HepG2 (cell line): ENCODE data around the gene PRR14. TPM values are rescaled to one million over a fixed set of nuclear protein-coding genes. Genes with fewer than 3 reads are reported as not detected.

Experiments used
- ARNTL ChIP-seq: sonication (generic); formaldehyde crosslinking; IDR thresholded peaks from 2 replicates; pipeline ENCODE4 v1.4.0; 2020; ENCODE audit warnings: mild to moderate bottlenecking, missing genetic modification reagents
- CC2D1A ChIP-seq: sonication (generic); formaldehyde crosslinking; IDR thresholded peaks from 2 replicates; pipeline ENCODE4 v1.8.1; 2023; ENCODE audit warnings: mild to moderate bottlenecking, missing genetic modification reagents
- CCDC6 ChIP-seq: sonication (generic); formaldehyde crosslinking; IDR thresholded peaks from 2 replicates; pipeline ENCODE4 v1.8.1; 2022; ENCODE audit warnings: mild to moderate bottlenecking, missing genetic modification reagents, moderate library complexity
- GATA4 ChIP-seq: sonication (generic); IDR thresholded peaks from 2 replicates; pipeline ENCODE4 v1.6.1; 2016; ENCODE audit warnings: antibody characterized with exemption, low read depth, borderline replicate concordance
- HCFC1 ChIP-seq: fragments of 150-350 bp; IDR thresholded peaks from 2 replicates; pipeline ENCODE4 v1.6.1; 2014; ENCODE audit warnings: low read depth, low read length
- KDM6A ChIP-seq: IDR thresholded peaks from 2 replicates; pipeline ENCODE4 v1.6.1; 2016; ENCODE audit warnings: low read depth
- MAF1 ChIP-seq: sonication (generic); formaldehyde crosslinking; IDR thresholded peaks from 2 replicates; pipeline ENCODE4 v1.5.0; 2020; ENCODE audit warnings: missing genetic modification reagents, borderline replicate concordance
- MED1 ChIP-seq: sonication (generic); formaldehyde crosslinking; IDR thresholded peaks from 2 replicates; pipeline ENCODE4 v1.4.0; 2020; ENCODE audit warnings: missing genetic modification reagents
- PHB2 ChIP-seq: fragments of 450-650 bp; IDR thresholded peaks from 2 replicates; pipeline ENCODE4 v1.6.1; 2018; ENCODE audit not compliant: partially characterized antibody
- TGIF2 ChIP-seq: IDR thresholded peaks from 2 replicates; pipeline ENCODE4 v1.6.1; 2016; ENCODE audit warnings: control low read depth, missing compliant biosample characterization
- U2AF1 ChIP-seq: fragments of 200-400 bp; formaldehyde crosslinking; optimal IDR thresholded peaks from 2 replicates; pipeline ENCODE3; 2017; ENCODE audit warnings: mild to moderate bottlenecking, low read depth, low read length
- ZC3H4 ChIP-seq: sonication (generic); formaldehyde crosslinking; IDR thresholded peaks from 2 replicates; pipeline ENCODE4 v1.4.0; 2020; ENCODE audit warnings: missing genetic modification reagents, borderline replicate concordance
- ZGPAT ChIP-seq: IDR thresholded peaks from 2 replicates; pipeline ENCODE4 v1.6.1; 2016; ENCODE audit warnings: mild to moderate bottlenecking
- ZNF512B ChIP-seq: sonication (generic); formaldehyde crosslinking; IDR thresholded peaks from 2 replicates; pipeline ENCODE4 v1.5.1; 2020; ENCODE audit warnings: missing genetic modification reagents, mild to moderate bottlenecking, borderline replicate concordance
- ZNF562 ChIP-seq: sonication (generic); formaldehyde crosslinking; IDR thresholded peaks from 2 replicates; pipeline ENCODE4 v1.8.0; 2022; ENCODE audit warnings: missing genetic modification reagents, borderline replicate concordance
- ZSCAN5A ChIP-seq: sonication (generic); formaldehyde crosslinking; IDR thresholded peaks from 2 replicates; pipeline ENCODE4 v1.8.0; 2022; ENCODE audit warnings: mild to moderate bottlenecking, missing genetic modification reagents, borderline replicate concordance
- polyA plus RNA-seq, 8 experiments: library from polyadenylated mRNA; depleted of rRNA in 3 of 8; stranded (reverse) in 7 of 8; unstranded in 1 of 8; fragments of >200 nt; fragmentation: Illumina TruSeq in 4 of 8; extraction: Trizol in 4 of 8; gene quantifications; 2 replicates each; pipeline versions ENCODE4 v1.2.1 to v1.2.3, GENCODE V29; 2011 to 2016; ENCODE audit warnings: low read depth in 4 of 8, missing spikeins in 1 of 8, mixed read lengths in 1 of 8; ENCODE audit not compliant: insufficient read depth in 1 of 8
- total RNA-seq, 5 experiments: library from RNA; depleted of rRNA; stranded (reverse); fragments of >200 nt; fragmentation: Illumina TruSeq; extraction: Trizol; gene quantifications; 2 replicates each; pipeline ENCODE4 v1.2.3, GENCODE V29; 2016; ENCODE audit warnings: low read depth in 1 of 5
- TF ChIP-seq, protein P1 (sequence below): sonication (generic); formaldehyde crosslinking; IDR thresholded peaks from 2 replicates; pipeline ENCODE4 v1.5.0; 2020; ENCODE audit warnings: mild to moderate bottlenecking, missing genetic modification reagents, borderline replicate concordance
- TF ChIP-seq, protein P2 (sequence below): sonication (generic); formaldehyde crosslinking; IDR thresholded peaks from 2 replicates; pipeline ENCODE4 v1.4.0; 2020; ENCODE audit warnings: mild to moderate bottlenecking, missing genetic modification reagents

Gene PRR14
- total and polyA plus RNA-seq, 2 of the 13 experiments (the other 11 are each of a cell fraction or from before 2014, with no cell fraction given) = 8.4 to 11.0 TPM

DNA sequence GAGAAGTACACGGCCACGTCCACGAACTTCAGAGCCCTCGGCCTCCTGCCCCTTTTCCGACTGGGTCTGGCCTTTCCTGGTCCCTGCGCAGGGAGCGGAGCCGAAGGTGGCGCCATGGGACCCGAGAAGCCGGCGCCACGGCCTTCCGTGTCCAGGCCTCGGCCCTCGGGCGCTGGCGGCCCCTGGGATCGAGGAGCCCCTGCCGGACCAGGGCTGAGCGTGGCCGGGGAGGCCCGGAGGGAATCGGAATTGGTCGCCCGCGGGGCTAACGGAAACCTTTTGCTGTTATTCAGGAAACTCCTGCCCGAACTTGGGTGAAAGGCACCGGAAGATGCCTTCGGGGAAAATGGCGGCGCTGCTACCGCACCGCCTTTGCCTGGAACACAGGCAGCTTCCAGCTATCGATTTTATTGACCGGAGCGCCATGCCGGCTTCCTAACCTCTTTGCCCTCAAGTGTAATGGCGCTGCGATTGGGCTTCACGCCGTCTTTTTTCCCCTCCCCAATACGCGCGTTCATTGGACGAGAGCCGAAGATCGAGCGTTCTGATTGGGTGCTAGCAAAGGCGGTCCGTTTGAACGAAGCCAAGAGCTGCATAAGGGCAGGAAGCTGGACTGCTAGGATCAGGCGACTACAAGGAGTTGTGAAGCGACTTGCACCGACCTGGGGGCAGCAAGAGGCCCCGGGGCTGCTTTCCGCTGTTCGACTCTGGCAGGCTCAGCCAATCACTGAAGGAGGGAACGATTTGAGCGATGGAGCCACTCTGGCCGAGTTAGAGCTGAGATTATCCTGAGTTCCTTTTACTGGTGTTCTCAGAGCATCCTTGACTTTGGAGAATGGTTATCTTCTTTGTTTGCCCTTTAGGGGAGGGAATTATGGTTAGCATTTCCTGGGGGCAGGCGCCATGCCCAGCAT is 40.6 kb upstream of the PRR14 start, which contains the start of gene ZNF689 (continued):
- TF ChIP-seq TGIF2 (CRISPR knock-in tag) = peak; percentile 69
- TF ChIP-seq, protein P1, sequence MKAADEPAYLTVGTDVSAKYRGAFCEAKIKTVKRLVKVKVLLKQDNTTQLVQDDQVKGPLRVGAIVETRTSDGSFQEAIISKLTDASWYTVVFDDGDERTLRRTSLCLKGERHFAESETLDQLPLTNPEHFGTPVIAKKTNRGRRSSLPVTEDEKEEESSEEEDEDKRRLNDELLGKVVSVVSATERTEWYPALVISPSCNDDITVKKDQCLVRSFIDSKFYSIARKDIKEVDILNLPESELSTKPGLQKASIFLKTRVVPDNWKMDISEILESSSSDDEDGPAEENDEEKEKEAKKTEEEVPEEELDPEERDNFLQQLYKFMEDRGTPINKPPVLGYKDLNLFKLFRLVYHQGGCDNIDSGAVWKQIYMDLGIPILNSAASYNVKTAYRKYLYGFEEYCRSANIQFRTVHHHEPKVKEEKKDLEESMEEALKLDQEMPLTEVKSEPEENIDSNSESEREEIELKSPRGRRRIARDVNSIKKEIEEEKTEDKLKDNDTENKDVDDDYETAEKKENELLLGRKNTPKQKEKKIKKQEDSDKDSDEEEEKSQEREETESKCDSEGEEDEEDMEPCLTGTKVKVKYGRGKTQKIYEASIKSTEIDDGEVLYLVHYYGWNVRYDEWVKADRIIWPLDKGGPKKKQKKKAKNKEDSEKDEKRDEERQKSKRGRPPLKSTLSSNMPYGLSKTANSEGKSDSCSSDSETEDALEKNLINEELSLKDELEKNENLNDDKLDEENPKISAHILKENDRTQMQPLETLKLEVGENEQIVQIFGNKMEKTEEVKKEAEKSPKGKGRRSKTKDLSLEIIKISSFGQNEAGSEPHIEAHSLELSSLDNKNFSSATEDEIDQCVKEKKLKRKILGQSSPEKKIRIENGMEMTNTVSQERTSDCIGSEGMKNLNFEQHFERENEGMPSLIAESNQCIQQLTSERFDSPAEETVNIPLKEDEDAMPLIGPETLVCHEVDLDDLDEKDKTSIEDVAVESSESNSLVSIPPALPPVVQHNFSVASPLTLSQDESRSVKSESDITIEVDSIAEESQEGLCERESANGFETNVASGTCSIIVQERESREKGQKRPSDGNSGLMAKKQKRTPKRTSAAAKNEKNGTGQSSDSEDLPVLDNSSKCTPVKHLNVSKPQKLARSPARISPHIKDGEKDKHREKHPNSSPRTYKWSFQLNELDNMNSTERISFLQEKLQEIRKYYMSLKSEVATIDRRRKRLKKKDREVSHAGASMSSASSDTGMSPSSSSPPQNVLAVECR (CRISPR knock-in tag) = peak; percentile 93
- peak; percentile 46; the same call in 1 of the 2 replicates for TF ChIP-seq GATA4
- no peak for TF ChIP-seq PHB2
- 0 out of 2 replicates have a peak, but pooled peaks have one; percentile 32 for TF ChIP-seq ARNTL (CRISPR knock-in tag)
- 0 out of 2 replicates have a peak, but pooled peaks have one; percentile 85 for TF ChIP-seq MAF1 (CRISPR knock-in tag)
- peak; percentile 85 for TF ChIP-seq MED1
- peak; percentile 100 for TF ChIP-seq ZGPAT (CRISPR knock-in tag)
- TF ChIP-seq ZSCAN5A (CRISPR knock-in tag) = peak; percentile 70; the same call in 1 of the 2 replicates
- TF ChIP-seq, protein P2, sequence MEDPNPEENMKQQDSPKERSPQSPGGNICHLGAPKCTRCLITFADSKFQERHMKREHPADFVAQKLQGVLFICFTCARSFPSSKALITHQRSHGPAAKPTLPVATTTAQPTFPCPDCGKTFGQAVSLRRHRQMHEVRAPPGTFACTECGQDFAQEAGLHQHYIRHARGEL (CRISPR knock-in tag) = peak; percentile 97
- peak; percentile 80; the same call in 1 of the 2 replicates for TF ChIP-seq CCDC6 (CRISPR knock-in tag)
- TF ChIP-seq U2AF1 = peak; percentile 70
- peak; percentile 95 for TF ChIP-seq HCFC1
- TF ChIP-seq ZC3H4 (CRISPR knock-in tag) = peak; percentile 95
- TF ChIP-seq ZNF512B (CRISPR knock-in tag) = peak; percentile 92; the same call in 1 of the 2 replicates
- 0 out of 2 replicates have a peak, but pooled peaks have one; percentile 79 for TF ChIP-seq CC2D1A (CRISPR knock-in tag)
- peak; percentile 38; the same call in 1 of the 2 replicates for TF ChIP-seq KDM6A (CRISPR knock-in tag)
- no peak for TF ChIP-seq ZNF562
